Activated T-cell treated with anti-CD3 and anti-CD28 coated beads for 1 hour (primary cell): Measurements from ENCODE around the gene UCKL1.
A peak's percentile ranks its signal among the peaks of the same experiment; 100 is the strongest.

Experiments used
- DNase-seq: peaks from one replicate; pipeline ENCODE4 v3.0.0-alpha.2; 2020; ENCODE audit warnings: low read depth

Gene UCKL1

DNA sequence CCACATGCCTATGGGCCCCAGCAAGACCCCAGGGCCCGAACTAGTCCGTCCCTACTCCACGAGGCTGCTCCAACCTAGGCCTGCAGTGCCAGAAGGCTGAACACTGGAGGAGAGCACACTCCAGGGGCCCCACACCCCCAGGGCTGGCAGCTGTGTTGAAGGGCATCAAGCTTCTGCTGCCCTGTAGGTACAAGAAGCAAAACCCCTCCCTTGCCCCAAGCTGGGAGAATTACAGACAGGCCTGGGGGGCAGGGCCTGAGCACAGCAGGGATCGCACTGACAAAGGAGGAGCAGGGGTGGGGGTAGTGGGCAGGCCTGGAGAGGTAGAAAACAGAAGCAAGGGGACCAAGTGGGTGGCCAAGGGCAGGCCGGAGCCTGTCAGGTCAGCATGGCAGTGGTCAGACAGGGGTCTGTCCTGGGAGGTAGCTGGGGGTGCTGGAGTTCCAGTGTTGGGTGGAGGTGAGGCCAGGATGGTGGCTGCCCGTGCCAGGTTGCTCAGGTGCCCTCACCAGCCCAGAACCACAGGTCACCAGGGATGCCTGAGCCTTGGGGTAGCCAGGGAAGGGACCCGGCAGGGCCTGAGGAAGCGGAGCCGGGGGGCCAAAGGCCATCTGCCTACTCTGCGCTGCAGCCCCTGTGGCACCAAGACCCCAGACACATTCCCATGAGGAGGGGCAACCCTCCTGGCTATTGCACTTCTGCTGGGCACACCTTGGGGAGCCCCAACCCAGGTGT lies 2.9 kb upstream of the UCKL1 start:
- DNase-seq = no peak

- no peak for DNase-seq
These were observed 2.3 kb upstream of the UCKL1 start for GRCh38 chr20:63958471-63958870.

GRCh38 chr20:63957690-63958441 lies 1.6 kb upstream of the UCKL1 start:
- DNase-seq = no peak

DNA sequence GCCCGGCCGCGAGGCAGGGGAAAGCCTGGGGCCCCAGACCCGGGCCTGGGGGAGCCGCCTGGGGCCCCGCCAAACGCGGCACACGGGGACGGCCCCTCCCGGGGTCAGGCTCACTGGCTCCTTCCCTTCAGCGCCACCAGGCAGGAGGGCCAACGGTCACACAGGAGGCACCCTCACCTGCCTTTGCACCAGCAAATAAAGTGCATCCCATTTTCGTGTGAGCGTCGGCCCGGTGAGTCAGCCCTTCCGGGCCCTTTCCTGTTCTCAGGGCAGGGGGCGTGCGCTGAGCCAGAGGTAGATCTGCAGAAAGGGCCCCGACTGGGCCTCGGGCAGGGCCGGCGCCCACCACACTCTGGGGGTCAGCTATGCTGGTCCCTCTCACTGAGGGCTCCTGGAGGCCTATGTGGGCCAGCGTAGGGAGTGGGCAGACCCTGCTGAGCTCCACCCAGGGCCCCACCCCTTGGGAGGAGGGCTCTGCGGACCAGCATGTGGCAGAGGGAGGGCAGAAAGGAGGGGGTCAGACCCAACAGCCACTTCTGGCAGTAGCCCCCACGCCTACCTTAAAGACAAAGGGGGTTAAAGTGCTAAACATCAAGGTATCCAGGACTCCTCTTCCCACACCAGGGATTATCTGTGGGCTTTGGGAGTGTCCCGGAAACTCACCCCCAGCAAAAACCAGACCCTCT lies 931 bp upstream of the UCKL1 start:
- peak; percentile 59 for DNase-seq

- DNase-seq = no peak
These were observed 418 bp upstream of the UCKL1 start for GRCh38 chr20:63956664-63957003.

GRCh38 chr20:63955281-63955826 lies 862 bp downstream of the UCKL1 start:
- no peak for DNase-seq

DNA sequence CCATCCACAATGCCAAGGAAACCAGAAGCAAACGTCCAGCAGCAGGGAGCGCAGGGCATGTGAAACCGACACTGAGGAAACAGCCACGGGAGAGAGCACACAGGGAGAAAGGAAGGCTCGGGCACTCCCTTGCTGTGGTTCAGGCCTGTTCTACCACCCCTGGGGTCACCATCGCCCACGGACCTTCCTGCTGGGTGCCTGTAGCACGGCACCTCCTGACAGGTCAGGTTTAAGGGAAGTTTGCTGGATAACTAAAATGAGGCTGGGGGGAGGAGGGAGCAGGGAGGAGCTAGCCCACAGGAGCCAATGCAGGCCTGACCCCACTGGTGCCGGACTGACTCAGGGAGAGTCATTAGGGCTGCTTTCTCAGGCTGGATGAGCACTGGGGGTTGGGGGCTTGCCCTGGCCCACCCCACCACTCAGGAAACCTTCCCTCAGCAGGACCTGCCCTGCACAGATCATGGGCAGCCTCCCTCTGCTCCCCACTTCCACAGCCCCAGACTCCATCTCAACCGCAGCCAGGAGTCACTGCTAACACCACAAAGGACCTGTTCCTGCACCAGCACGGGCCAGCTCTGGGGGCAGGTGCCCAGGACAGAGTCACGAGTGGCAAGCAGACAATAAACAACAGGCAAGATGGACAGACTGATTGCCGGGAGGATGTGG lies 2.3 kb downstream of the UCKL1 start:
- DNase-seq = no peak

- no peak for DNase-seq
These were observed 3.4 kb downstream of the UCKL1 start for GRCh38 chr20:63952769-63953168.

DNA sequence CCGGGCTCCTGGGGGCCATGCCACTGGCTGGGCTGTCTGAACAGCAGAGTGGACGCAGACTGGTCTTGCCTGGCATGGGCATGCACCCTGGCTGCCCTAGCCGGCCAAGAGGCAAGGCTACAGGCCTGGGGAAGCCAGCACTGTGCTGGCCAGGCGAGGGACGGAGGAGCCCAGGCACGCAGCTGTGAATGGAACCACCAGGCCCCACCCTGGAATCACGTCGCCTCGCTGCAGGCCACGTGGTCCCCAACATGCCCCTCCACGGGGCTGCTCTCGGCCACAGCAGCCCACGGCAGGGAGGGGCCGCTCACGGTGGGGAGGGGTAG lies 4.0 kb downstream of the UCKL1 start:
- DNase-seq = no peak

DNA sequence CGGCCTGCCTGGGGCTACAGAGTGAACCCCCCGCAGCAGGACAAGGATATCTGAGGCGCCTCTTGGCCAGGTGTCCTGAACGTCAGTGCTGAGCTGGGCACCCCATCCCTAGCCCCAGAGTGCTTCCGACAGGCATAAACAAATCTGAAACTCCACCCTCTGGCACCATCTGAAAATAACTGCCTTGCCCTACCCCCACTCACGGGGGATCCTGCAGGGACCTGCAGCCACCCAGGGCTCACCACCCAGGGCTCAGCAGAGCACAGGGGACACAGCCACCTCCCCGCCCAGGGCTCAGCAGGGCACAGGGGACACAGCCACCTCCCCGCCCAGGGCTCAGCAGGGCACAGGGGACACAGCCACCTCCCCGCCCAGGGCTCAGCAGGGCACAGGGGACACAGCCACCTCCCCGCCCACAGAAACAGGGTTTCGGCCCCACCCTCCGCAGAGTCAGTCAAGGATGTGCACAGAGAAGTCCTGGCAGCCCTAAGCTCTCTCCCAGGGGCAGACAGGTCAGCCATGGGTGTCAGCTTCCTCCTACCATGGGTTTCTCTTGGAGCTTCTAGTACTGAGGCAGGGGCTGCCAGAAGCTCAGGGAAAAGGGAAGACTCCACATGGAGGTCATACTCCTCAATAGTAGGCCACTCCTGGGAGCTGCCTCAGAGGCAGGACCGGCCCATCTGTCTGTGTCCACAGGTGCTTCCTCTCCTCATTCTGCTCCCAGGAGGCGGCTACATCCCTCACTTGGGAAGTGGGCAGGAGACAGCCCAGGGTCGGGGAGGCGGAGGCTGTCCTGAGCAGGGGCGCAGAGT lies 4.6 kb downstream of the UCKL1 start:
- no peak for DNase-seq

DNA sequence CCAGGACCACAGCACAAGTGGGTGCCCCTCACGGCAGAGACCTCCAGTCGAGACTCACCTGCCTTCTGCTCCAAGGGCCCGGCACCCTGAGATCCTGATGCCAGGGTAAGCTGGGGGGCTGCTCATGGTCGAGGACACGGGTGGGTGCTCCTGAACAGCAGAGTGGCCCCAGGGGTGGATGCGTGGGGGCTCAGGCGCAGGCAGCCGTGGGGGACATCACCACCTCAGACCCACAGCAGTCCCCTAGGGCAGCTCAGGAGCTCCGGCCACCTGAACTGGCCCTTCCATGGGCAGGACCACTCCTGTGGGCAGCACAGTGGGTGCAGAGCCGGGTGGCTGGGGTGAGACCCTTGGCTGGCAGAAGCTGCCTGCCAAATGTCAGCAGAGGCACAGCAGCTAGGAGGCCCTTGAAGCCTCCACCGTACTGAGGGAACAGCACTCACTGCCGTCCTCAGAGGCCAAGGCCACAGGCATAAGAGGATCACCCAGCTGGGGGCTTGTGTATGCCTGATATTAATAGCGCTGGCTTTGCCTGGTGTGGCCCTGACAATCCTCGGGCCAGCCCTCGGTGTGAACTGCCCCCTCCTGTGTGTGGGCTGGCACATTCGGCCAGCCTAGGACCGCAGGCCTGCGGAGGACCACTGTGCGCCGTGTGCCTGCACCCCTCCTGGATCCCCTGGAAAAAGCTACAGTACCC lies 5.4 kb downstream of the UCKL1 start:
- DNase-seq = no peak

GRCh38 chr20:63947638-63948456 lies 8.4 kb downstream of the UCKL1 start:
- DNase-seq = peak; percentile 30

DNA sequence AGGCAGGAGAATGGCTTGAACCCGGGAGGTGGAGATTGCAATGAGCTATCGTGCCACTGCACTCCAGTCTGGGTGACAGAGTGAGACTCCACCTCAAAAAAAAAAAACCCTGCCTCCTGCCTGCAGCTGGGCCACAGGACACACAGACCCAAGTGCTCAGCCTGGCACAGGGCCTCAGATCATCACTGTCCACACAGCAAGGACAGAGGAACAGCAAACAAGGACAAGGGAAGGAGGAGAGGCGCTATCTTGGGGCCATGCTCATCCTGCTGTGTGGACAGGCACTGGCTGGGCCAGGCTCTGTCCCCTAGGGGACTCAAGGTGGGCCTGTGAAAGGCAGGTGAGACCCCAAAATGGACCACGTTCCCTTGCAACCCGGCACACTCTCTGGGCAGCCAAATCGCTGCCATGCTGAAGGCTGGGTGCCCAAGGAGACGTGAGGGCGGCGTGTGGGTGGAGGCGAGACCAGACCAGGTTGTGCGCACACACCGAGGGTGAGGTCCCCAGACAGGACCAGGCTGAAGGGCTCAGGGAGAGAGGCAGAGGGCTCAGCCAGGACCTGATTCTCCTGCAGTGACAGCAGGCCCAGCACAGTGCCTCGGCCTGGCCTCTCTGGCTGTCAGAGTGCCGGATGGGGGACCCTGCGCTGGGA lies 9.1 kb downstream of the UCKL1 start:
- no peak for DNase-seq

DNA sequence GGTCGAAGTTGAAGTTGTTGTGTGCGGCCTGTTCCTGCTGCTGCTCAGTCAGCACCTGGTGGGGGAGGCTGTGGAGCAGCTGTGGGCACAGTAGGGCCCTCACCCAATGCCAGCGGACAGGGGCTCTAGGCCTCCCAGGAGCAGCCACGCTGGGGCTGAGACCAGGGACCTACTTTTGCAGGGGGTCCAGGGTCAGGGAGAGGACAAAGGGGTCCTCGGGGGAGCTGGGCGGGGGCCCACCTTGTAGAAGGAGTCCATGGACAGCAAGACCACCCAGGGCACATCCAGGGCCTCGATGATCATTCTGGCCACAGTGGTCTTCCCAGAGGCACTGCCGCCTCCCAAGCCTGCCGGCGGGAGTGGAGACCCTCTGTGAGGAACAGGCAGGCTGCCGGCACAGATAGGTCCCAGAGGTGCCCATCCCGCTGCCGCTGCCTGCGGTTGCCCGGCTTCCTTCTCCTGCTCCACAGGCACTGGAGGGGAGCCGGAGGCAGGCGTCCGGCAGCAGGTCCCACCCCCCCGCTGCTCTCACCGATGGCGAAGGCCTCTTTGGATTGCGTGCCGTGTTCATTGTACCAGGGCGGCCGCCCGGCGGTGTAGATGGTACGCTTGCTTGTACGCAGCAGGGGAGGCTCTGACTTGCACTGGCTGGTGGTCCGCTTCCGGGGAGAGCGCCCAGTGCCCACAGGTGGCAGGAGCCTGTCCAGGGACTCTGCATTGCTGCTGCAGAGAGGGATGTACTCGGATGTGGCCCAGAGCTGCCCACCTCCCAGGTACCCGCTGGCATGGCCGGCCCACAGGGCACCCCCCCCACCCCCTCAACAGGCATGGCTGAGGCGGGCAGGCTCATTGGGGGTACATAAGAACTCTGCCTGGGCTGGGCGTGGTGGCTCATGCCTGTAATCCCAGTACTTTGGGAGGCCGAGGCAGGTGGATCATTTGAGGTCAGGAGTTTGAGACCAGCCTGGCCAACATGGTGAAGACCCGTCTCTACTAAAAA lies 10.0 kb downstream of the UCKL1 start:
- DNase-seq = no peak

- DNase-seq = no peak
These were observed 11.1 kb downstream of the UCKL1 start for GRCh38 chr20:63945031-63945658.

GRCh38 chr20:63944078-63944941 lies 11.9 kb downstream of the UCKL1 start:
- no peak for DNase-seq

GRCh38 chr20:63943808-63944077 lies 12.5 kb downstream of the UCKL1 start:
- no peak for DNase-seq
